SJSA1 (cell line): ENCODE results near the gene MSX1. TPM values are rescaled to one million over a fixed set of nuclear protein-coding genes. Genes with fewer than 3 reads are reported as not detected.

Experiments
- DNase-seq, 2 experiments: peaks; one replicate each; pipeline ENCODE4 v3.0.0-alpha.2; 2015 to 2020; ENCODE audit warnings: low spot score in 2 of 2, low read depth in 1 of 2
- H3K27ac ChIP-seq: fragments of 250-450 bp; sonication (Bioruptor Pico); 2 replicates; pipeline ENCODE4 v1.5.1; 2020; ENCODE audit warnings: mild to moderate bottlenecking, moderate library complexity
- H3K27me3 ChIP-seq: fragments of 250-450 bp; sonication (Bioruptor Pico); replicated peaks from 2 replicates; pipeline ENCODE4 v1.5.1; 2020; ENCODE audit warnings: mild to moderate bottlenecking, moderate library complexity
- H3K36me3 ChIP-seq: fragments of 250-450 bp; sonication (Bioruptor Pico); 2 replicates; pipeline ENCODE4 v1.5.1; 2020; ENCODE audit warnings: mild to moderate bottlenecking
- H3K4me1 ChIP-seq: fragments of 250-450 bp; sonication (Bioruptor Pico); replicated peaks from 2 replicates; pipeline ENCODE4 v1.6.1; 2021; ENCODE audit warnings: mild to moderate bottlenecking
- H3K4me3 ChIP-seq: fragments of 250-450 bp; sonication (Bioruptor Pico); 2 replicates; pipeline ENCODE4 v1.5.1; 2020; ENCODE audit warnings: mild to moderate bottlenecking
- H3K9me3 ChIP-seq: fragments of 250-450 bp; sonication (Bioruptor Pico); replicated peaks from 2 replicates; pipeline ENCODE4 v1.5.1; 2020; ENCODE audit warnings: mild to moderate bottlenecking
- total RNA-seq: library from RNA; depleted of rRNA; stranded (reverse); fragments of >200 nt; shearing (Covaris generic); gene quantifications from 2 replicates; pipeline ENCODE4 v1.2.3, GENCODE V29; 2014; rRNA removed

Gene MSX1
- total RNA-seq, 1 experiment from 2014 or later = 10.9 TPM

DNA sequence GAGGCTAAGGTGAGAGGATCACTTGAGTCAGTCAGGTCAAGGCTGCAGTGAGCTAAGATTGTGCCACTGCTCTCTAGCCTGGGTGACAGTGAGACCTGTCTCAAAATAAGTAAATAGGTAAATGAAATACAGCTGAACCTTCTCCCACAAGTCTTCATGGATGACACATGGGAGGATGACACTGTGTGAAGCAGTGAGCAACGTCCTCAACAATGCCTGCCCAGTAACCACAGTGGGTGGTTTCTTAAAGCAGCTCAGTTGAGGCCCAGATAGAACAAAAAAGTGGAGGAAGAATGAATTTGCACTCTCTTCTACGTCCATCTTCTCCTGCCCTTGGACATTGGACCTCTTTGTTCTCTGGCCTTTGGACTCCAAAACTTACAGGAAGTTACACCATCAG, 52.7 kb downstream of the MSX1 start:
- Histone ChIP-seq H3K4me3 (no peak overlapping the region), H3K9me3 (no peaks in the 10 kb centered on the region), H3K4me1 (no peaks in the 10 kb centered on the region), H3K36me3 (no peaks in the 10 kb centered on the region), H3K27ac (no peak overlapping the region), H3K27me3 (no peaks in the 10 kb centered on the region)
- DNase-seq = no peak

DNA sequence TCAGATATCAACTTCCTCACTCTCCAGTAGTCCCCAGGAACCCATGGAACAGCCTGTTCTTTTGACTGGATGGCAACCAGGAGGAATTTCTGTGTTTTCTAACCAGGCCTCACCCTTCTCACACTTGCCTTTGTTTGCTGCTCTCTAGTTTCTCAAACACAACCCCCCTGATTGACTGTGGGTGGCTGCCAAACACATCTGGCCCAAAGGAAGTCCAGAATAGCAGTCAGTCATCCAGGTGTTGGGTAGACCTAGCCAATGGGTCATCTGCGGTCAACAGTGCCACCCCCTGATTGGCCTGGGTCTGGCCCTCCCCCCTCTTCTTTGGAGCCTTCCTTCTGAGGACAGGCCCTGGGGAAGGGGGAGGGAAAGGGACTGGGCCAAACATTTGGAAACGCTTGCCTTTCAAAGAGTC, 53.7 kb downstream of the MSX1 start:
- H3K27ac ChIP-seq = no peak overlapping the region
- no peaks in the 10 kb centered on the region for H3K36me3 ChIP-seq
- no peak overlapping the region for H3K4me3 ChIP-seq
- H3K9me3 ChIP-seq = no peaks in the 10 kb centered on the region
- no peak for DNase-seq
- H3K27me3 ChIP-seq = no peaks in the 10 kb centered on the region
- no peaks in the 10 kb centered on the region for H3K4me1 ChIP-seq

Other genes with a start within 250 kb of the MSX1 start
- gene CYTL1, start 159.8 kb downstream of the MSX1 start, total RNA-seq = 0.76 and 1.3 TPM in 2 replicates
- gene STK32B, start 191.8 kb downstream of the MSX1 start, total RNA-seq = 0.38 and 0.50 TPM in 2 replicates